MV-4-11 (cell line): ENCODE measurements around the gene SIPA1L2.
A peak's percentile ranks its signal among the peaks of the same experiment; 100 is the strongest.
"Not testable (repeated sequence)": the region's sequence is repeated elsewhere in the genome, so short reads cannot be mapped to it uniquely, and the experiment has no call there.

ENCODE experiments used
- DNase-seq: peaks from one replicate; lab custom pipeline; 2025; lab: John Stamatoyannopoulos, UW

SIPA1L2 gene

DNA sequence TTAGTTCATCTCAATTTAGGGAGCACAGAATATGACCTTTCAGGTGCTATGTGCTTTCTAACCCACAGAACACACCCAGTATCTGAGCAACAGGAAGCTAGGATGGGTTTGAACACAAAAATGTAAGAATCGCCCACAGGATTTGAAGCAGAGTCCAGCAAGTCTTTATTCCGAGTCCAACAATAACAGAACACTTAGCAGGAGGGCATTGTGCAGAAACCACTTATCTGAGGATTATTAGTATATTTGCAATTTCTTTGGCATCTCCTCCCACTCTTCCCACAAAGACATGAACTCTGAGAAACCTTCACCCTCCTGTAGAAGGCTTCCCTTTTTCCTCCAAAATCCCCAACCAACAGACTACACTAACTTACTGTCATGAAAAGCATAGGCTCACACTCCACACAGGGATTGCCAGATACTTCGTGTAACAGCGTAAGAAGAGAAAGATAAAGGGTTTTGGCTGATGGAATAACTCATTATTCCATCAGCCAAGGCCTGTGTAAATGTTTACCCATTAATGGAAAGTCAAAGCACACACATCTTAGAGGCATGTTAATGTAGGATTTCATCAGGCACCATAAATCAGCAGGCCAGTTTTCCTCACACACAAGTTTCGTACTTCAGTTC lies 16.1 kb downstream of the SIPA1L2 start:
- no peak for DNase-seq

DNA sequence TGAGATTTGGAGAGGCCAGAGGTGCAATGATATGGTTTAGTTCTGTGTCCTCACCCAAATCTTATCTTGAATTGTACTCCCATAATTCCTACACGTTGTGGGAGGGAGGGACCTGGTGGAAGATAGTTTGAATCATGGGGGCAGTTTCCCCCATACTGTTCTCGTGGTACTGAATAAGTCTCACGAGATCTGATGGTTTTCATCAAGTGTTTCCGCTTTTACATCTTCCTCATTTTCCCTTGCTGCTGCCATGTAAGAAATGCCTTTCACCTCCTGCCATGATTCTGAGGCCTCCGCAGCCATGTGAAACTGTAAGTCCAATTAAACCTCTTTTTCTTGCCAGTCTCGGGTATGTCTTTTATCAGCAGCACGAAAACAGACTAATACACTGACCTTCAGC lies 17.1 kb downstream of the SIPA1L2 start:
- not testable (repeated sequence) for DNase-seq

DNA sequence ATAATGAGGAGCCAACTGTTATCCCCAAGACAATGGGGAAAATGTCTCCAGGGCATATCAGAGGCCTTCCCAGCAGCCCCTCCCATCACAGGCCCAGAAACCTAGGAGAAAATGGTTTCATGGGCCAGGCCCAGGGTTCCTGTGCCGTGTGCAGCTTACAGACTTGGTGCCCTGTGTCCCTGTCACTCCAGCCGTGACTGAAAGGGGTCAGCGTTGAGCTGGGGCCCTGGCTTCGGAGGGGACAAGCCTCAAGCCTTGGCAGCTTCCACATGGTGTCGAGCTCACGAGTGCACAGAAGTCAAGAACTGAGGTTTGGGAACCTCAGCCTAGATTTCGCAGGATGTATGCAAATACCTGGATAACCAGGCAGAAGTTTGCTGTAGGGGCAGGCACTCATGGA lies 18.1 kb downstream of the SIPA1L2 start:
- DNase-seq, result no peak

DNA sequence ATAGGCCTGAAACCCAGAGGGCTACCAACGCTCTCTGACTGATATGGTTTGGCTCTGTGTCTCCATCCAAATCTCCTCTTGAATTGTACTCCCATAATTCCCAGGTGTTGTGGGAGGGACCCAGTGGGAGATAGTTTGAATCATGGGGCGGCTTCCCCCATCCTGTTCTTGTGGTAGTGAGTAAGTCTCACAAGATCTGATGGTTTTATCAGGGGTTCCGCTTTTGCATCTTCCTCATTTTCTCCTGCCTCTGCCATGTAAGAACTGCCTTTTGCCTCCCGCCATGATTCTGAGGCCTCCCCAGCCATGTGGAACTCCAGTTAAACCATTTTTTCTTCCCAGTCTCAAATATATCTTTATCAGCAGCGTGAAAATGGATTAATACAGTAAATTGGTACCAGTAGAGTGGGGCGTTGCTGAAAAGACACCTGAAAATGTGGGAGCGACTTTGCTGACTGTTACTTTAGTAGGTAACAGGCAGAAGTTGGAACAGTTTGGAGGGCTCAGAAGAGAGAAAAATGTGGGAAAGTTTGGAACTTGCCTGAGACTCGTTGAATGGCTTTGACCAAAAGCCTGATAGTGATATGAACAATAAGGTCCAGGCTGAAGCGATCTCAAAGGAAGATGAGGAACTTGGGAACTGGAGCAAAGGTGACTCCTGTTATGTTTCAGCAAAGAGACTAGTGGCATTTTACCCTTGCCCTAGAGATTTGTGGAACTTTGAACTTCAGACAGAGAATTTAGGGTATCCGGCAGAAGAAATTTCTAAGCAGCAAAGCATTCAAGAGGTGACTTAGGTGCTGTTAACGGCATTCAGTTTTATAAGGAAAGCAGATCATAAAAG lies 18.8 kb downstream of the SIPA1L2 start:
- DNase-seq, result peak; percentile 93

DNA sequence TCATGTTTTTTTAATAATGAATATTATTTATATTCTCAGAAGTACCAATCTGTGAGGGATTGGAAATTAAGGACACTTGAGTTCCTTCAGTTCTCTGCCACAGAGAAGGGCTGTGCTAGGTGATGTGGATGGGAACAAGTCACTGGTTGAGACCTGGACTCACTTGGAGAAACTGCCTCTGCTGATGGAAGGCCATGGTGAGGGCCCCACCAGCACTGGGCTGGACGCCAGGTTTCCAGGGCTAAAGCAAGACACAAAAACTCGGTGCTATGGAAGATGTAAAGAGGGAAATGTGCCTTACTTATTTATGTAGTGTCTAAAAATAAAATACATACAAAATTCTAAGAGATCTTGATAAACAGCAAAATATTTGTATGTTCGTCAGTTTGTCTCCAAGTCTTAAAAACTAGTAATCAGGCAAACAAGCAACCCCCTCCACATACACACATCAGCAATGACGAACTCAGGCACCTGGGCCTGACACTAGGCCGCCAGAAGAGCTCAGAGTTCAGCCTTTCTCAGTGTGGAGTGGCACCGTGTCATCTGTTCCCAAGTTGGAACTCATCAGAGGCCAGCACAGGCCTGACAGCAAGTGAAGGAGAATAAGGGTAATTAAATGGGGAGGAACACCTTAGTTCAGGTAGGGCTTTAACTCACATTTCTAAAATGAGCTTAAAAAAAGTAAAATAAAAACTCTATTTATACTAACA lies 19.6 kb downstream of the SIPA1L2 start:
- DNase-seq, result no peak

DNA sequence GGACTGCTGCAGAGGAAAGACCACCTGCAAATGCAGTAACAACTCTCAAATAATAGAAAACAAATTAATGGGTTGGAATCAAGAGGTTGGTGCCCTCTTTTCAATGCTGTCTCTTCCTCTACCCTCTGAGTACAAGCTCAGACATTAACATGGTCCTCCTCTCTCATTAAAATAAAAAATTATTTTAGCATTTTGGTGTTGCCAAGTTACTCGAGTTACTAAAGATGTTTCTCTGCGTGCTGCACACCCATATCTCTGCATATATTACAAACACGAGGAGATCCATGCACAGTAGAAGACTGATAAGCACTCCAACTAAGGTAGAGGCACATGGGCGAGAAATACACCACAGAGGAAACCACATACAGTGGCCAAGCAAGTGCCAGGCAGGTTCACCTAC lies 21.5 kb downstream of the SIPA1L2 start:
- DNase-seq, result no peak

DNA sequence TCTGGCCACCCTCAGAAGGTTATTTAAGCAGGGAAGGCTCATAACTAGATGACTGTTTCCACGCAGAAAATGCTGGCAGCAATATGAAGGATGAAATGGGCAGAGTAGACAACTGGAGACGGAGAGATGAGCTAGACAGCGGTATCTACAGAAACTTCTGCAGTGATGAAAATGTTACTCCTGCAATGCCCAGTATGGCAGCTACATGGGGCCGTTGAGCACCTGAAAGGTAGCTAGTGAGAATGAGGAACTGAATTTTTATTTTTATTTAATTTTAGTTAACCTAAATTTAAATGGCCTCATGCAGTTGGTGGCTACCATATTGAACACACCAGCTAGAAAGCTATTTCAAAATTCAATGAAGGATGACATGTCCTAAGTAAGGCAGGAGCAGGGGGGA lies 27.3 kb downstream of the SIPA1L2 start:
- DNase-seq, result no peak

DNA sequence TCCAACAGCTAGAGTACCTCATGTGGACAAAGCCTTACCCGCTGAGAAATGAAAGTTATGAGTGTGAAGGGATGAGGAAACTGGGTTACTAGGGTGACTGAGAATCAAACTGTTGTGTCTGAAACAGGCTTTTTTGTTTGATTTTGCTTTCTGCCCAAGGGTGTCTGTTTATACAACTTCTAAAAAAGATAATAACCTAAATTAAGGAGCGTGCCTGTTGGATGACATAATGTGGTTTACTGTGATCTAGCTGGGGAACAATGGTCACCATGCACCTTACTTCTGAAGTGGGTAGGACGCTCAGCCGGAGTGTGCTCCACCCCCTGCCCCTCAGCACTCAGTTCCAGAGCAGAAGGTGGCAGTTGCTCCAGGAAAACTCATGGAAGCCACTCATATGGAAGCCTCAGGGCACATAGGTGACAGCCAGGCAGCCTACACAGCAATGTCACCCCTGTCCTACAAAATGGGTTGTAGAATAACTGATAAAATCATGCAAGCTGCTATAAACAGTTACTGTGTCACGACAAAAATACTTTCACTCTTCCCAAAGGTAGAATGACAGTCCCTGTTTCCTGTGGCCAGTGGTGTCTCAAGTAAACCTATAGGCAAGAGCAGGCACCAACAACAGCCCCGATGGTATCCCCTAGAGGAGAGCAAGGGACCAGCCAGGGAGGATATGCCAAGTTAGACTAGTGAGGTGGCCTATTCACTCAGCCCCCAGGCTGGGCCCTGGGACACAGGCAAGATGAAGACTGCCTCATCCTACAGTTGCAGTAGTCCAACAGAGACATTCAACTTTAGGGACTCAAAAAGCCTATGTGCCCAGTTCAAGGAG lies 29.3 kb downstream of the SIPA1L2 start:
- peak; percentile 46 for DNase-seq

DNA sequence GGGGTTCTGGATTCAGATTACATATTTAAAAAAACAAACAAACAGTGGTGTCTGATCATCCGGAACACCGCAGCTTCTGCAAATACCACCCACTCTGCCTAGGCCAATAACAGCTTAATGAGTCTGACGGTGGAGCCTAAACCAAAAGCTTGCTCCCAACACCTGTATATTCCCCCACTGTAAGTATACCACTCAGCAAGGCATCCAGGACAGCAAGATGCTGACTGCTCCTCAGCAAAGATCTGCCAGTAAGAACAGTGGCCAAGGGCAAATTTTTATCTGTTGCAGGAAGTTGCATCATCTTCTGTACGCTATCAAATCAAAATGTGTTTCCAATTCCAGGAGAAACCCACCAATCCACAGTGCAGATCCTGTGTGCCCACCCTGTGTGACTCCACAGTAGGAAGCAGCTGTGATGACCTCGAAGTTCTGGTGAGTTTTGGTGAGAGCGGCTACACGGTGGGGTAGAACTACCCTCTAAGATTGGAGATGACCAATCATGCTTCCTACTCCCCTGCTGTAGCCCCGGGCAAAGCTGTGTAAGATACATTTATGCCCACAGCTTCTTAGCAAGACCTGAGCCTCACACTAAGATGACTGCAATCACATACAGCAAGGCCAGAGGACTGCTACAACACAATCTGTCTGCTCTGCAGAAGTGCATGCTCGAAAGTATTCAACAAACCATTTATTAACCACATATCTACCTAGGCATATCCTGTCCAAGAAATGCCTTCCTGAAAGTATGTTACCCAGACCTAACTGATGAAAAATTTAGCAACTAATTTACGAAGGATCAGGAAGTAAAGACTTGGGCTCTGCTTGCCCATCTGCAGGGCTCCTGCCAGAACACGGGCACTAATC lies 30.5 kb downstream of the SIPA1L2 start:
- DNase-seq, result peak; percentile 37

DNA sequence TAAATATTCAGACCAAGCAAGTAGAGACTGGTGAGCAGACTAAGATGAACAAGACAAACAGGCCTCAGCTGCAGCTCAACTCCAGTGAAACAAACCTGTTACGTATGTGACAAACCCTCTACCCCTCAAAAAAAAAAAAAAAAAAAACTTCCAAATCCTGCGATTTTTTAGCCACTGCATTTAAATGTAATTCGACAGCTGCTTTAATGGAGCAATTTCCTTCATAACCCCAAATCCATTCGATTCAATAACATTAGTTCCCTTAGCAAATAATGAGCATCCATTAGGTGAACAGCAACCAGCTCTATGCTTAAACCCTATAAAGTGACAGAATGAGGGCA lies 31.1 kb downstream of the SIPA1L2 start:
- DNase-seq, result no peak

DNA sequence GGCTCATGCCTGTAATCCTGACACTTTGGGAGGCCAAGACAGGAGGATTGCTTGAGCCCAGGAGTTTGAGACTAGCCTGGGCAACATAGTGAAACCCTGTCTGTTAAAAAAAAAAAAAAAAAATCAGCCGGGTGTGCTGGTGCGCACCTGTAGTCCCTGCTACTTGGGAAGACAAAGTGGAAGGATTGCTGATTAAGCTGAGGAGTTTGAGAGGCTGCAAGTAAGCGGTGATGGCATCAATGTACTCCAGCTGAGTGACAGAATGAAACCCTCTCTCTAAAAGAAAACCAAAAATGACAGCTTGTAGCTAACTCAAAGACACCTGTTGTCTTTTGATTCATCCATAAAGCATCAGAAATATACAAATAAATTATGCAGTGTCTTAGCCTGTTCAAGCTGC lies 31.8 kb downstream of the SIPA1L2 start:
- DNase-seq, result no peak

DNA sequence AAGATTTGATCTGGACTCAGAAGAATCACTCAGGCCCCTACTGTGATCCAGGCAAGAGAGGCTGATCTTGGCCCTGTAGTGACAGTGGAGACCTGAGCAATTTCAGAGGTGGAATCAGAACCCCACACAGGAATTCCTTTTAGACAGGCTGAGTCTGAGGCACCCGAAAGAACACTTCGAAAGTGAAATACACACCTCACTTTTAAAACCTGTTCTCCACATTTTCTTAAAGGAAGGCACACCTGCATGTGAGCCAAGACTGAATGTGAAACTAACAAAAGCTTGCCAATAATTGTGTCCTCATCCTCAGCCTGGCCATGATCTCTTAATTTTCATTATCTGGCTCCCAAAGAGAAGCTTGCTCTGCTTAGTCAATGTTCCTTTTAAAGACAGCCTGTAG lies 32.2 kb downstream of the SIPA1L2 start:
- DNase-seq, result no peak

DNA sequence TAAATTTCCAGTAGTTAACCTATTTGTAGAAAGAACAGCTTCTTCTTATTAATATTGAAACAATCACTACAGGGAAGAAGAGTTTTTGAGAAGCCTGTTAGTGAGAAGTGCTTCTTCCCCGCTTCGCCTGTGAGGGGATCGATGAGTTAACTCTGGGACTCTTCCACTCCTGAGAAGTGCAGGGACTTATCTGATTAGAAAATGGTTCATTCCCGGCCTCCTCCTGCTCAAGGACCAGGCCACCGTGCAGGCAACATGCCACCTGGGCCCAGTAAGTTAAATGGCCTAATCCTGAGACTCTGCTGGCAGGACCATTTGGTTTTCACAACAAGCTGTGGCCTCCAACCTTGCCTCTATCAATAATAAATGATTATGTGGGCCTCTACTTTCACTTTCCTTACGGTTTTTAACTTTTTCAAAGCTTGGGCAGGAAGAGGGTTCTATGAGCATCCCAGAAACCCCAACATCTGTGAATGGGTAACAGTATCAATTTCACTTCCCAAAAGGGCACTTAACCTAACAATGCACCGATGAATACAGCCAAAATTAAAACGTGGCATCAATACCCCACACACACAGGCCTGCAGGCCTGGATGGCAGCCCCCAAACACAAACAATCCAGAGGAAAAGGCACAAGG lies 33.1 kb downstream of the SIPA1L2 start:
- DNase-seq, result peak; percentile 86

DNA sequence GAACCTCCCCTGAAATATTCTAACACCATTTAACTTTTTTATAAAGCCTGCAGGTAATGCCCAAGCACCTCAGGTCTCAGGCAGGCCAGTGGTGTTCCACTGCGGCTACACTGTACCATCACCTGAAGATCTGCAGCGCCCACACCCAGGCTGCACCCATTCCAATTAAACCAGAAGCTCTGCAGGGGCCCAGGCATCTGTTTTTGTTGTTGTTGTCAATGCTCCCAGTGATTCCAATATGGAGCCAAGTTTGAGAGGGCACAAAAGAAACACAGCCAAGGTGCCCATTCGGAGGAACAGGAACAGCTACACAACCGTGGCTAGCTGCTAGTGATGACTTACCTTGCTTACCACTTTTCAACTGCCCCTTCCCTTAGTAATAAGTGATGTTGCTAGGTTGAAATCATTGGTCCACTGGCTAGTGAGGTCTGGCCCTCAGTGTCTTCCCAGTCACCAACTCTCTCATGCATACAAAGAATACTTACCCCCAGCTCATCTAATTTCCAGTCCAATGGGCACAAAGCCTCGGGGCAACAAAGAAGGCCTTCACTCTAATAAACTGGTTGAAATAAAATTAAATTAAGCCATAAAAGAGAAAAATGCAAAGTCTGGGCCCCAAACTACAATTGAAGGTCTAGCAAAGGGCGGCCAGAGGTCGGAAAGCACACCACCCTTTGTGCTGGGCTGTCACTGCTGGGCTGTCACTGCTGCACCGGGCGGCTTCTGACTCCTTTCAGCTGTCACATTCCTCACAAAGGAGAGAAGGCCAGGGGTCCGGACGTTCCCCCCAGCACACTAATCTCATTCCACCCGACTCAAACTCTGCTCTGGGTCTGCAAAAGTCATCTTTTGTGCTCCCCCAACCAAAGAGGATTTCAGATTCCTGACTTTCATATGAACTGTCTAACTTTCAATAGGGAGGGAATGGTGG lies 34.9 kb downstream of the SIPA1L2 start:
- no peak for DNase-seq

DNA sequence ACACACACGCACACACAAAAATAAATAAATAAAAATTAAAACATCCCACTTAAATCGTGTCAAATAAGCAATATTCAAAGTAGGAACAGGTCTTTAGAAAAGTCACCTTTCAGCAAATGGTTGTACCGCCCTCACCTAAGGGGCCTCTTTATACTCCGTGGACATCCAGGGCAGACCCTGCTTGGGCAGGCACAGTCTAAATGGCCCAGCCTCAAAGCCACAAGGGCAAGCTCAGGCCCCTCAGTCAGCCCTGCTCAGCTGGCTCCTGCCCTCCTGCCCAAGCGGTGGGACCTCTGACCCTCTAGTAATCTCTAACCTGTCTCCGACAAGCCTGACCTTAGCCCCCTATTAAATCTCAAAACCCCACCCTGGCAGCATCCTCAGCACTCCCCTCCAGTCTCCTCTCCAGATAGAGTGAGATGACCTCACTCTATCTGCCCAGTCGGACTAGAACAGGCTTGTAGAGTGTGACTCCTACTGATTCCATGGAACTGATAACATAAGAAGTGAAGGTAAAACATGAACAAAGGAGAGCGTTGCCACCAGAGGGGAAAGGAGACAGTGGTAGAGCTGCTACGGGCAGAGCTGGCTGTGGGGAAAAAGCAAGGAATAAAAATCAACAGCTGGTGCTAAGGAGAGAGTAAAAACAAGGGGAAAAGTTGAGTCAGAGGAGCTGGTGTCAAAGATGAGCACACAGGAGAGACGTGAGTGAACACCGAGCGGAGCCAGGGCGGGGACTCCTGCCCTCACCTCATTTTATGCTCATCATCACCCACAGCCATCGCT lies 36.0 kb downstream of the SIPA1L2 start:
- DNase-seq, result no peak

DNA sequence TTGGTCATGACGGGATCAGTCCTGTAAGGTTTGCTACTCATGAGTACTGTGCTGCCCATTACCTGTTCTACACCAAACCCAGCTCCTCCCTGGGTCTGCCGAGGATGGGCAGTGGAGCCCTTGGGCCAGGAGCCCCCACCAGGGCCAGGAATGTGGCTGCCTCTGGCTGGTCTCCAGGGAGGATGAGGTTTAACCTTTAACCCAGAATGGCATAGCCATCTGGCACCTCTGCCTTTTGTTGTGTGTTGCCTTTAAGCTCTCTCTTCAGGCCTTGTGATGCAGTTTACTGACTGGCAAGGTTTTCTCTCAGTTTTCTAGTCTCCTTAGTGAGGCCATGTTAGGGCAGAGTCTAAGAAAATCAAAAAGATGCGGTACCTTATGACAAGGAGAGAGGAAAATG lies 38.6 kb downstream of the SIPA1L2 start:
- no peak for DNase-seq

DNA sequence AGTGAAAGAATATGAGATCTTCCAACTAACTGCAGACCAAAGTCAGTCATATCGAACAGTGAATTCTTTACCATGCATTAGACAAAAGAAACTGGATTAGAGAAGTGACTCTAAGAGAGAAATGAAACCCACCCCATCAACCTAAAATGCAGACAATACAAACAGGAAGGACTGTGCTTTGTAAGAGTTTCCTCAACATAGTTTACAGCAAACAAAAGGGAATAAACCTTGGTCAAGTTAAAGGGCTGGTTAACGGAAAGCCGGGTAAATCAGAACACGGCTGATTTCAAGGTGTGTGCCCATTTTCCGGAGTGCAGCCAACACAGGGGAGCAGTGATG lies 39.2 kb downstream of the SIPA1L2 start:
- peak; percentile 89 for DNase-seq

DNA sequence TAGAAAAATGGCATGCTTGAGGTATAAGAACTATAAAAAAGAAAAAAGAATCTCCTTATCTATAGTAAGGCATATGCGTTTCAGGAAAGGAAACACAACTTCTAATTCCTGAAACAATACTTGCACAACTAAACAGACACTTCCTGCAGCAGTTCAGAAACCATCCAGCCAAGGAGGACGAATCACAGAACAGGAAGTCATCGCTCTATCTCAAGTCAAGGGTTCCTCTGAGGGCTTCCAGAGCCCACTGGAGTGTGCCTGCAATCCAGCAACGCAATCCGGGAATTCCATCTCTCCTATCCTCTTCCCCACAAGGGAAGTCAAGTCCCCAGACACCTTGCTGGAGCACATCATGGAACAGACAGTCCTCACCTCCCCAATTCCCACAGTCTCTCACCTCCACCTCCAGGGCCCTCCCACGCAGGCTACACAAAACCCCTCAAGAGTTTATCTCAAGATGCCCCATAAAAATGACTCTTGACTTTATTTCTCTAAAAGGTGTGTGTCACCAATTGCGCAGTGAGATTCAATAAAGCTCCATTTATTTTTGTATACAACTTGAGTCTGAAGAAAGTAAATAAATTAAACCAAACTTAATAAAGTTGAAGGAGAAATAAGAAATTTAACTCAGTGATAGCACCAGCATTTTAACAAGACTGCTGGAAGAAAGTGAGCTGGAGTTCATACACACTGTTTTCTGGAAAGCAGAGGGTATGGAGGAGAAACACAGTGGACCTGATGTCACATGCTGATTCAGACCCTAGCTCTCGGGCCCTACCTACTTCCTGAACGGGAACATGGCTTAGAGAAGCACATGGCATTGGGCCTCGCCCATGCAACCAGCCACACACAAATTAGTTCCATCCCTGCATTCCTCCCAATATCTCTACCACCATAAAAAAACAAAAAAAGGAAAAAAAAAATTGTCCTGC lies 39.9 kb downstream of the SIPA1L2 start:
- DNase-seq, result peak; percentile 84
